ENCODE data around the gene EP300.

Gene EP300

DNA sequence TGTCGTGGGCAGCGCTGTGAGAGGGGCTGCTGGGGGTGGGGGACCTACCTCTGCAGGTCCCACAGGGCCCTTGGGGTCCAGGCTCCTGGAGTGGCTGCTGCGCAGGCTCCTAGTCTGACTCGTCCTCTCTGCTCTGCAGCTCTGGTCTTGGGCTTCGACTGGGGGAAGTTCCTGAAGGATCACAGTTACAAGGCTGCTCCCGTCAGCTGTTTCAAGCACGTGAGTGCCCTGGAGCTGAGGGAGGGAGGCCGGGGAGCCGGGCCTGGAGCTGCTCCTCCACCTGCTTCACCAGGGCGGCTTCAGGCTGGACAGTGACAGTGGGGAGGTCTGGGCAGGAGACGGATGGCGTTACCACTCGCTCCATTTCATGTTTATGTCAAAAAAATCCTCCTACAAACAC is 124.6 kb downstream of the EP300 start:
- no peak for DNase-seq

GRCh38 chr22:41217553-41218157 is 125.3 kb downstream of the EP300 start:
- no peak for DNase-seq

DNA sequence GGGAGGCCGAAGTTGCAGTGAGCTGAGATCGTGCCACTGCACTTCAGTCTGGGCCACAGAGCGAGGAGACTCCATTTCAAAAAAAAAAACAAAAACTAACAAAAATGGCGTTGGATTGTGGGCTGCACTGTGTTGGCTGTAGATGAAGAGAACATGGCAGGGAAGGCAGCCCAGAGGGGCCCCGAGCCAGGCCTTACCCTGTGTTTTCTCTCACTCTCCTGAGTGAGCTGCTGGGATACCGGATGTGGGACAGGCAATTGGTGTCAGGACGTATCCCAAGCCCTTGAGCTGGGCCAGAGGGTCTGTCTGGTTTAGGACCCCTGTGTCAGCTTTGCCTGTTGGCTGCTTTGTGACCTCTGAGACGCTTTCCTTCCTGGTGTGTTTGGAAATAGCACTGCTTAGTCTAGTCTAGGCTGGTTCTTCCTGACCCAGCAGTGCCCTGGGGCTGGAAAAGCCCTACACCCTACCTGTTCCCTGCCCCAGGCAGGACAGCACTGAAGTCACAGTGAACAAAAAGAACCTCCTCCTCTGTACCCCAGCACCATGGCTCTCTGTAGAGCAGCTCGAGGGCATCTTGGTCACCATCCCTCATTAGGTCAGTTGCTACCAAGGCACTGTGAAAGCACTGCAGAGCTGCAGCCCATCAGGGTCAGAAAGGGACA is 130.6 kb downstream of the EP300 start:
- no peak for DNase-seq

GRCh38 chr22:41223535-41223934 is 131.1 kb downstream of the EP300 start:
- no peak for DNase-seq

DNA sequence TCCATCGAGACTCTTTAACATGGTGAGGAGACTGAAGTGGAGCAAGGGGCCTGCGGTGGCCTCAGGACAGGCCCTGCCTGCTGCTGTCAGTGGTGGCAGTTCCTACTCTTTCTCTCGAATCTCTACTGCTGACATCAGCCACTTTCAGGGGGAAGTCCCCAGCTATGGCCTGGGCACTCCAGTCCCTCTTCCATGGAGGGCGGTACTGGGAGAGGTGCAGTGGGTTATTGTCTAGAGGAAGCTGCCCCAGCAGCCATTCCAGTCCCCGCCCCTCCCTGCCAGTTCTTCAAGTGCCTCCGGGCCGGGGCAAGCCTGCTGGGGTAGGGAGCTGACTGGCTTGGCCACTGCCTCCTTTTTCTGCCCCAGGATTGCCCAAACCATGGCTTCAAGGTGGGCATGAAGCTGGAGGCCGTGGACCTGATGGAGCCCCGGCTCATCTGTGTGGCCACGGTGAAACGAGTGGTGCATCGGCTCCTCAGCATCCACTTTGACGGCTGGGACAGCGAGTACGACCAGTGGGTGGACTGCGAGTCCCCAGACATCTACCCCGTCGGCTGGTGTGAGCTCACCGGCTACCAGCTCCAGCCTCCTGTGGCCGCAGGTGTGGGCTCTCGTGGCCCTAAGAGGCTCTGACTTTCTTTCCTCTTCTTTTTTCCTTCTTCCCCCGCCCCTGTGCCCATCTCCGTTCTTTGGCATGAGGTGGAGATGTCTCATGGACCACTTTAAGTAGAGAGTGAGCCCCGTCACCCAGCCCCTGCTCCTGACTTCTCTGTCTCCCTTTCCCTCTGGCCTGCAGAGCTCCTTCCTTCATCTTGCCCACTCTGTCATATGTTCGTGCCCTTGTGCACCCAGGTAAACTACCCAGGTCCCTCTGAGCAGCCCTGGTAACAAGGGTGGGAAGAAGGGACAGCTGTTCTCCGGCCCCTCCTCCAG is 134.6 kb downstream of the EP300 start:
- DNase-seq = no peak

GRCh38 chr22:41229215-41229614 is 136.8 kb downstream of the EP300 start:
- no peak for DNase-seq

All from NCI-H2227 treated with DMSO at 0.1 percent for 48 hours (cell line).